Stimulated activated CD4-positive, alpha-beta T cell treated with anti-CD3 and anti-CD28 coated beads, Interleukin-2, amount 100 ng/mL, for 4 hours (primary cell): Measurements from ENCODE around the gene CD226.

ENCODE experiments used
- DNase-seq: peaks from one replicate; pipeline ENCODE4 v3.0.0-alpha.2; 2020; ENCODE audit warnings: low read depth

CD226 gene

GRCh38 chr18:69814861-69815385 is 132.8 kb downstream of the CD226 start:
- no peak for DNase-seq

GRCh38 chr18:69813559-69813958 is 134.1 kb downstream of the CD226 start:
- no peak for DNase-seq

- DNase-seq, result no peak
Observed at GRCh38 chr18:69808399-69808798, 139.3 kb downstream of the CD226 start.

- DNase-seq, result no peak
Observed at GRCh38 chr18:69804776-69805501, 142.7 kb downstream of the CD226 start.
